H1 (cell line): Measurements from ENCODE around the gene UBE4A. TPM values are rescaled to one million over a fixed set of nuclear protein-coding genes. Genes with fewer than 3 reads are reported as not detected.

Source experiments
- CTCF ChIA-PET: fragments of 300-600 bp; sonication (Branson Sonifier 250); formaldehyde crosslinking; loops from one replicate; lab custom pipeline; 2021; ENCODE audit not compliant: partially characterized antibody; lab: Charles Lee
- POLR2A ChIA-PET: fragments of 300-600 bp; sonication (Branson Sonifier 250); formaldehyde crosslinking; loops from one replicate; lab custom pipeline; 2021; ENCODE audit warnings: inconsistent platforms; ENCODE audit not compliant: partially characterized antibody; lab: Charles Lee
- DNase-seq, 2 experiments: peaks; one replicate each; pipeline versions ENCODE4 v3.0.0 to v3.0.0-alpha.2; 2010 to 2022; ENCODE audit warnings: low spot score in 2 of 2, low read depth in 1 of 2, mixed read lengths in 1 of 2
- FAIRE-seq: peaks from 2 replicates; lab custom pipeline; 2011; peaks lifted over from hg19 to GRCh38; lab: Jason Lieb, UNC
- H2AFZ ChIP-seq: 2 replicates; pipeline ENCODE4 v1.8.1; 2012; ENCODE audit warnings: low read length, inconsistent platforms
- H2AK5ac ChIP-seq: 2 replicates; pipeline ENCODE4 v1.6.1; 2013; ENCODE audit warnings: low read depth, low read length
- H2BK120ac ChIP-seq: replicated peaks from 2 replicates; pipeline ENCODE3; 2013; ENCODE audit warnings: low read depth, low read length, inconsistent platforms
- H2BK12ac ChIP-seq: 2 replicates; pipeline ENCODE4 v1.6.1; 2013; ENCODE audit warnings: low read depth, low read length
- H2BK15ac ChIP-seq: 2 replicates; pipeline ENCODE4 v1.6.1; 2013; ENCODE audit warnings: low read length
- H2BK20ac ChIP-seq: 2 replicates; pipeline ENCODE4 v1.6.1; 2013; ENCODE audit warnings: low read length
- H2BK5ac ChIP-seq: 2 replicates; pipeline ENCODE4 v1.6.1; 2013; ENCODE audit warnings: low read depth, low read length
- H3K14ac ChIP-seq: 2 replicates; pipeline ENCODE4 v1.6.1; 2013; ENCODE audit warnings: inconsistent platforms; ENCODE audit not compliant: insufficient read length
- H3K18ac ChIP-seq: 2 replicates; pipeline ENCODE4 v1.6.1; 2013; ENCODE audit warnings: low read length; ENCODE audit errors: extremely low read depth
- H3K23ac ChIP-seq: 2 replicates; pipeline ENCODE4 v1.6.1; 2013; ENCODE audit warnings: inconsistent platforms; ENCODE audit not compliant: insufficient read length
- H3K23me2 ChIP-seq: 2 replicates; pipeline ENCODE4 v1.6.1; 2013; ENCODE audit warnings: low read depth, low read length
- H3K27ac ChIP-seq: 2 replicates; pipeline ENCODE4 v1.6.1; 2011; ENCODE audit warnings: low read depth, low read length, inconsistent platforms
- H3K27me3 ChIP-seq, 4 experiments: replicated peaks in 1 of 4; 1 replicate in 1 of 4; 2 replicates in 3 of 4; pipeline versions ENCODE4 v1.6.1 to v1.8.1; 2011 to 2013; ENCODE audit warnings: low read length in 3 of 4, mild to moderate bottlenecking in 3 of 4, inconsistent platforms in 2 of 4, mixed read lengths in 2 of 4, moderate library complexity in 1 of 4; ENCODE audit not compliant: control insufficient read depth in 3 of 4, insufficient read depth in 3 of 4; ENCODE audit errors: extremely low read depth in 1 of 4
- H3K36me3 ChIP-seq, 4 experiments: 2 replicates each; pipeline versions ENCODE4 v1.6.1 to v1.8.1; 2011 to 2013; ENCODE audit warnings: mild to moderate bottlenecking in 4 of 4, low read length in 3 of 4, moderate library complexity in 2 of 4, control low read depth in 1 of 4, inconsistent platforms in 1 of 4; ENCODE audit not compliant: insufficient read depth in 4 of 4, control insufficient read depth in 2 of 4
- H3K4ac ChIP-seq: replicated peaks from 2 replicates; pipeline ENCODE3; 2013; ENCODE audit warnings: low read length, low read depth, mixed read lengths, inconsistent platforms; ENCODE audit not compliant: insufficient read length
- H3K4me1 ChIP-seq, 4 experiments: replicated peaks in 1 of 4; 1 replicate in 1 of 4; 2 replicates in 3 of 4; pipeline versions ENCODE4 v1.6.1 to v1.8.1; 2011 to 2013; ENCODE audit warnings: low read length in 3 of 4, inconsistent platforms in 2 of 4, mixed read lengths in 1 of 4; ENCODE audit not compliant: insufficient read depth in 4 of 4, control insufficient read depth in 3 of 4
- H3K4me2 ChIP-seq, 2 experiments: 2 replicates each; pipeline versions ENCODE4 v1.6.1 to v1.8.1; 2011 to 2013; ENCODE audit warnings: low read depth in 2 of 2, low read length in 2 of 2, control low read depth in 1 of 2, inconsistent platforms in 1 of 2, mild to moderate bottlenecking in 1 of 2; ENCODE audit not compliant: insufficient read depth in 1 of 2
- H3K4me3 ChIP-seq, 4 experiments: fragments of 200-600, 300-600 bp in 1 of 4; sonication (generic), shearing (Covaris generic), sonication (Bioruptor Twin) in 1 of 4; 2 replicates each; pipeline versions ENCODE4 v1.5.1 to v1.8.1; 2011 to 2016; ENCODE audit warnings: low read length in 4 of 4, low read depth in 3 of 4, control low read depth in 2 of 4, inconsistent platforms in 2 of 4, mild to moderate bottlenecking in 2 of 4, mixed read lengths in 1 of 4, moderate library complexity in 1 of 4; ENCODE audit not compliant: insufficient read depth in 2 of 4; ENCODE audit errors: extremely low read depth in 1 of 4
- H3K56ac ChIP-seq: replicated peaks from 2 replicates; pipeline ENCODE3; 2013; ENCODE audit warnings: low read depth, mild to moderate bottlenecking, mixed read lengths, low read length, inconsistent platforms; ENCODE audit not compliant: insufficient read length
- H3K79me1 ChIP-seq: 2 replicates; pipeline ENCODE4 v1.6.1; 2013; ENCODE audit warnings: low read depth, low read length, control low read depth
- H3K79me2 ChIP-seq, 2 experiments: 2 replicates each; pipeline versions ENCODE4 v1.6.1 to v1.8.1; 2012 to 2013; ENCODE audit warnings: low read length in 2 of 2, mild to moderate bottlenecking in 2 of 2, inconsistent platforms in 1 of 2; ENCODE audit not compliant: insufficient read depth in 2 of 2, control insufficient read depth in 1 of 2
- H3K9ac ChIP-seq, 4 experiments: replicated peaks in 1 of 4; 1 replicate in 1 of 4; 2 replicates in 3 of 4; pipeline versions ENCODE4 v1.6.1 to v1.8.1; 2011 to 2013; ENCODE audit warnings: low read depth in 3 of 4, low read length in 3 of 4, control low read depth in 2 of 4, mild to moderate bottlenecking in 2 of 4, moderate library complexity in 2 of 4, inconsistent platforms in 1 of 4; ENCODE audit errors: extremely low read depth in 1 of 4
- H3K9me3 ChIP-seq, 2 experiments: 2 replicates each; pipeline versions ENCODE4 v1.6.1 to v1.8.1; 2012 to 2013; ENCODE audit warnings: mild to moderate bottlenecking in 2 of 2, moderate library complexity in 2 of 2, control low read depth in 1 of 2, inconsistent platforms in 1 of 2, low read depth in 1 of 2, low read length in 1 of 2, mixed read lengths in 1 of 2; ENCODE audit not compliant: insufficient read depth in 2 of 2
- H4K20me1 ChIP-seq, 2 experiments: replicated peaks in 1 of 2; 2 replicates each; pipeline versions ENCODE3 to v1.8.1; 2011 to 2013; ENCODE audit warnings: inconsistent platforms in 2 of 2, low read length in 2 of 2, mild to moderate bottlenecking in 1 of 2; ENCODE audit not compliant: insufficient read depth in 2 of 2, control insufficient read depth in 1 of 2
- H4K5ac ChIP-seq: 2 replicates; pipeline ENCODE4 v1.6.1; 2013; ENCODE audit warnings: low read length, low read depth, mixed read lengths, inconsistent platforms; ENCODE audit not compliant: insufficient read length
- H4K8ac ChIP-seq: 2 replicates; pipeline ENCODE4 v1.8.0; 2013; ENCODE audit warnings: mild to moderate bottlenecking, moderate library complexity, low read length, inconsistent platforms; ENCODE audit not compliant: insufficient read depth; ENCODE audit errors: extremely low read depth
- H4K91ac ChIP-seq: replicated peaks from 2 replicates; pipeline ENCODE3; 2013; ENCODE audit warnings: low read length, mixed read lengths, inconsistent platforms; ENCODE audit not compliant: insufficient read length
- ASH2L ChIP-seq: fragments of 200-600, 300-600 bp; sonication (generic); IDR thresholded peaks from one replicate; pipeline ENCODE4 v1.7.1; 2017; ENCODE audit warnings: low read length
- BACH1 ChIP-seq: IDR thresholded peaks from 2 replicates; pipeline ENCODE4 v1.6.1; 2012; ENCODE audit warnings: low read length, improper control_type of control experiment
- CBX8 ChIP-seq: fragments of 300-800, 300-1000 bp; sonication (generic); IDR thresholded peaks from 2 replicates; pipeline ENCODE4 v1.7.1; 2016; ENCODE audit warnings: low read depth, low read length, borderline replicate concordance
- CEBPB ChIP-seq: IDR thresholded peaks from 2 replicates; pipeline ENCODE4 v1.6.1; 2012; ENCODE audit warnings: low read depth, low read length
- CHD1 ChIP-seq: IDR thresholded peaks from 2 replicates; pipeline ENCODE4 v1.6.1; 2012; ENCODE audit warnings: low read depth, low read length, improper control_type of control experiment
- EGR1 ChIP-seq: IDR thresholded peaks from 2 replicates; pipeline ENCODE4 v1.6.1; 2011; ENCODE audit warnings: low read depth, low read length, borderline replicate concordance
- FOSL1 ChIP-seq: IDR thresholded peaks from 2 replicates; pipeline ENCODE4 v1.6.1; 2011; ENCODE audit warnings: mild to moderate bottlenecking, low read depth, low read length, moderate library complexity; ENCODE audit not compliant: insufficient read depth
- NANOG ChIP-seq: IDR thresholded peaks from 2 replicates; pipeline ENCODE4 v1.6.1; 2011; ENCODE audit warnings: low read length, low read depth, mild to moderate bottlenecking, inconsistent platforms; ENCODE audit not compliant: insufficient read depth, poor library complexity, severe bottlenecking
- SIRT6 ChIP-seq: IDR thresholded peaks from one replicate; pipeline ENCODE4 v1.7.1; 2012; ENCODE audit warnings: low read length, inconsistent platforms
- SP4 ChIP-seq: IDR thresholded peaks from 2 replicates; pipeline ENCODE4 v1.6.1; 2012; ENCODE audit warnings: low read length, inconsistent platforms
- SRF ChIP-seq: IDR thresholded peaks from 2 replicates; pipeline ENCODE4 v1.6.1; 2011; ENCODE audit warnings: mild to moderate bottlenecking, low read depth, low read length, moderate library complexity
- SUZ12 ChIP-seq: fragments of 200-600 bp; sonication (generic); IDR thresholded peaks from 2 replicates; pipeline ENCODE4 v1.6.1; 2012; ENCODE audit warnings: mild to moderate bottlenecking, inconsistent platforms, low read length, moderate library complexity, mixed read lengths
- TBP ChIP-seq: IDR thresholded peaks from 2 replicates; pipeline ENCODE4 v1.6.1; 2011; ENCODE audit warnings: low read depth, low read length, improper control_type of control experiment
- USF2 ChIP-seq: IDR thresholded peaks from 2 replicates; pipeline ENCODE4 v1.6.1; 2011; ENCODE audit warnings: low read length, improper control_type of control experiment
- WGBS, 2 experiments: shearing (Covaris generic) in 1 of 2; methylation state at CpG; one replicate each; pipeline versions ENCODE4 v1.1.6 to v1.1.7; 2013 to 2015; ENCODE audit warnings: low lambda C conversion rate in 2 of 2, mixed read lengths in 2 of 2, inconsistent platforms in 1 of 2, low coverage in 1 of 2, missing lambda C conversion rate in 1 of 2; ENCODE audit not compliant: insufficient replicate concordance in 2 of 2, insufficient coverage in 1 of 2, insufficient read length in 1 of 2; ENCODE audit errors: extremely low coverage in 1 of 2, missing lambda C conversion rate in 1 of 2; 5-methylcytosine and 5-hydroxymethylcytosine counted together
- polyA plus RNA-seq, 7 experiments: library from polyadenylated mRNA; depleted of rRNA in 3 of 7; stranded (reverse) in 5 of 7; unstranded in 2 of 7; fragments of >200 nt in 5 of 7; fragments of 200-250 nt in 2 of 7; gene quantifications; 1 replicate in 5 of 7; 2 replicates in 1 of 7; 4 replicates in 1 of 7; pipeline versions ENCODE4 v1.2.1 to v1.2.3, GENCODE V29; 2011 to 2013; ENCODE audit warnings: missing spikeins in 2 of 7, mixed read lengths in 2 of 7
- total RNA-seq: library from RNA; stranded (reverse); fragmentation: NEBNext Ultra II Directional; extraction: Animal tissue kit (Norgen Biotek cat#: 25700); gene quantifications from 2 replicates; pipeline ENCODE4 v1.2.1, GENCODE V29; 2021

UBE4A gene
- total and polyA plus RNA-seq, 2 of the 8 experiments (the other 6 are each of a cell fraction or from before 2014, with no cell fraction given) = 11.3 to 34.5 TPM

- H2BK120ac ChIP-seq = no peak overlapping the region
- no peak for TF ChIP-seq USF2
- no peak for TF ChIP-seq CBX8
- TF ChIP-seq CEBPB = no peak
- TF ChIP-seq CHD1 = no peak
- no peak for TF ChIP-seq SP4
- TF ChIP-seq SIRT6 = no peak
- no peak for TF ChIP-seq EGR1
- no peak for TF ChIP-seq ASH2L
- TF ChIP-seq NANOG = no peak
- TF ChIP-seq SRF = no peak
- TF ChIP-seq SUZ12 = no peak
- no peak for TF ChIP-seq TBP
- no peak for TF ChIP-seq FOSL1
- TF ChIP-seq BACH1 = no peak
Measured at GRCh38 chr11:118418766-118419165, 59.4 kb downstream of the UBE4A start.

More at GRCh38 chr11:118418766-118419165, 59.4 kb downstream of the UBE4A start:
- Histone ChIP-seq H3K4me1 (peaks cover 0 to 4% (median 2%) of the 10 kb centered on the region in 4 experiments; a peak in 3 of 7 replicates), H3K23ac (no peak overlapping the region), H3K36me3 (0 out of 8 replicates have a peak, but pooled peaks cover 0 to 2% (median 0%) of the 10 kb centered on the region in 4 experiments), H2BK20ac (no peak overlapping the region), H4K8ac (no peak overlapping the region), H3K4me3 (no peak overlapping the region), H3K18ac (no peak overlapping the region), H3K23me2 (no peaks in the 10 kb centered on the region), H3K79me2 (no peaks in the 10 kb centered on the region), H3K56ac (no peak overlapping the region), H2BK5ac (no peak overlapping the region), H2BK12ac (no peak overlapping the region), H3K14ac (no peak overlapping the region), H4K5ac (no peak overlapping the region), H2AFZ (no peak overlapping the region), H3K9ac (no peak overlapping the region), H4K20me1 (no peaks in the 10 kb centered on the region), H3K27me3 (no peaks in the 10 kb centered on the region), H3K27ac (no peak overlapping the region), H3K4me2 (no peak overlapping the region), H3K79me1 (no peaks in the 10 kb centered on the region), H3K9me3 (no peaks in the 10 kb centered on the region), H2BK15ac (no peak overlapping the region), H3K4ac (no peak overlapping the region), H2AK5ac (no peak overlapping the region), H4K91ac (no peak overlapping the region)
- ChIA-PET POLR2A (interaction anchor here (0.9 to 1.1 kb wide), 4 partner anchors 8 to 18 kb away, joined by 3 to 5 read pairs (median 4); no protein-coding TSS in a partner anchor), CTCF (interaction anchor here (1.7 kb wide), 1 partner anchor 70 kb away, joined by 6 read pairs; no protein-coding TSS in a partner anchor)
- WGBS, 2 experiments = 90% methylated on average over 5 of the region's 5 CpGs; no CpG with 5 or more reads in 1 of the 2 experiments
- no peak for DNase-seq
- no peak for FAIRE-seq
